HG03575 (cell line): Measurements from ENCODE around the gene APP.
"Not testable (repeated sequence)": the region's sequence is repeated elsewhere in the genome, so short reads cannot be mapped to it uniquely, and the experiment has no call there.

Experiments
- ATAC-seq: cut with Tn5 transposase; IDR thresholded peaks from one replicate; pipeline ENCODE4 v1.9.1; 2021; ENCODE audit not compliant: unreplicated experiment, insufficient number of reproducible peaks, low FRiP score; ENCODE audit errors: extremely low read depth

Gene APP

GRCh38 chr21:25936776-25937175, 233.8 kb downstream of the APP start:
- no peak for ATAC-seq

DNA sequence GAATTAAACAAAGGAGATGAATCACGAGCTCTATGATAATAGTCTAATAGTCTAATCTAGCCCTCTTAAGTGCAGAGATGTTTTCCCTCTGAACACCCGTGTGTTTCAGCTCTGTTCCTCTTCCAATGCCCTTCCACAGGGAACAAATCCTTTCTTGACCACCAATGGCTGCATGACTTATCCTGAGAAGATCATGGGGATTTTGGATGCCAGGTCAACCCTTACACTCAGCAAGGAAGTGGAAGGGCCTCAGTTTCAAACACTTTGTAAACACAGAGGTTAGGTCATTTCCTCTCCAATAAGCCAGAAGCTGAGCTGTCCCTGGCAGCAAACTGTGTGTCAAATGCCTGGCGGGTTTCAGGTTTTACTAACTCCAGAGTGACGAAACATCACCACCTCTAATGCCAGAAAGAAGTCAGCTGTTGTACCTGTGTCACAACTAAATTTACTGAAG, 235.8 kb downstream of the APP start:
- ATAC-seq: no peak

DNA sequence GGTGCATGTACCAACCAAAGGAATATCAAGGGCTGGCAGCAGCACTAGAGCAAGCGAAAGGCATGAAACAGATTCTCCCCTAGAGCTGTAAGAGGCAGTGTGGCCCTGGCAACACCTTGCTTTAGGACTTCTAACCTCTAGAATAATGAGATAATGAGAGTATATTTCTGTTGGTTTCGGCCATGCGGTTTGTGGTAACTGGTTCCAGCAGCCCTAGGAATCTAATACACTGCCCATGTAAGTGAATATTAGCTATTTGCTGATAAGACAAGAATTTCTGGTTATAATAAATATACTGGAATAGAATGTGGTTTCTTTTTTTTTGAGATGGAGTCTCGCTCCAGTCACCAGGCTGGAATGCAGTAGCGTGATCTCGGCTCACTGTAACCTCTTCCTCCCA, 236.4 kb downstream of the APP start:
- ATAC-seq: no peak

DNA sequence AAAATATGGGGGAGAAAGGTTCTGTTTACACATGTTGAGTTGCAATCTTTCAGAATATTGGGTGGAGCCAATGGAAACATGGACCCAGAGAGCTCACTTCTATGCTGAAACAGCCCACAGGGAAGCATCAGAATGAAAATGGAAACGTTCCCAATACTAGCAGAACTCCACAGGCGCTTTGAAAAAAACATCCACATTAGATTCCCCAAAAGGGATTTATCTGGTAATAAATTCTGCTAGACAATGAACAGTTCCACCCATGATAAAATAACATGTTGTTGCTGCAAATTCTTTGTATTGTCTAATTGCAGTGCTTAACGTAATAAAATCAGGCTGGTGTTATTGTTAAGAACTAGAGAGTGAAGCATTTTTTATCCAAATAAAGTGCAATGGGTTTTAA, 238.8 kb downstream of the APP start:
- no peak for ATAC-seq

- ATAC-seq: no peak
Observed at GRCh38 chr21:25929856-25930520, 240.6 kb downstream of the APP start.

- no peak for ATAC-seq
Observed at GRCh38 chr21:25927195-25927880, 243.2 kb downstream of the APP start.

DNA sequence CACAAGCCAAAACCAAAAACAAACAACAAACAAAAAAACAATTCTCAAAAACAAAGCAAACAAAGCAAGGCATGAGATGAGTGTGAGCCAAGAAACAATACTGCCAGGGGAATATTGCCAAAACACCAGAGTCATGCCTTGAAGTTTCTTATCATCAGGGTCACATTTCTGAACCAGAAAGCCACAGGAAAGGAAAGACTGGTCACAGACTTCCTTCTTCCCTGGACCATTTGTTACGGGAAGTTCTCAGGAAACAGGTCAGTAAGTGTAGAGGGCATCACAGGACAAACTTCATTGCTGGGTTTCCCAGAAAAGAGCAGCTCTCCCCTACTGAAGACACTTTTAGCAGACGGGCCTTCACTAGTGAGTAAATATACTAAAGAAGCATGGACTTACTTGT, 244.6 kb downstream of the APP start:
- no peak for ATAC-seq

- no peak for ATAC-seq
Observed at GRCh38 chr21:25925064-25925800, 245.3 kb downstream of the APP start.

DNA sequence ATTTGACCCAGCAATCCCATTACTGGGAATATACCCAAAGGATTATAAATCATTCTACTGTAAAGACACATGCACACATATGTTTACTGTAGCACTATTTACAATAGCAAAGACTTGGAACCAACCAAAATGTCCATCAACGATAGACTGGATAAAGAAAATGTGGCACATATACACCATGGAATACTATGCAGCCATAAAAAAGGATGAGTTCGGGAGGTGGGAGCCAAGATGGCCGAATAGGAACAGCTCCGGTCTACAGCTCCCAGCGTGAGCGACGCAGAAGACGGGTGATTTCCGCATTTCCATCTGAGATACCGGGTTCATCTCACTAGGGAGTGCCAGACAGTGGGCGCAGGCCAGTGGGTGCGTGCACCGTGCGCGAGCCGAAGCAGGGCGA, 252.4 kb downstream of the APP start:
- ATAC-seq: not testable (repeated sequence)

- ATAC-seq: no peak
Observed at GRCh38 chr21:25916226-25916625, 254.3 kb downstream of the APP start.

- ATAC-seq: no peak
Observed at GRCh38 chr21:25913479-25913878, 257.1 kb downstream of the APP start.

DNA sequence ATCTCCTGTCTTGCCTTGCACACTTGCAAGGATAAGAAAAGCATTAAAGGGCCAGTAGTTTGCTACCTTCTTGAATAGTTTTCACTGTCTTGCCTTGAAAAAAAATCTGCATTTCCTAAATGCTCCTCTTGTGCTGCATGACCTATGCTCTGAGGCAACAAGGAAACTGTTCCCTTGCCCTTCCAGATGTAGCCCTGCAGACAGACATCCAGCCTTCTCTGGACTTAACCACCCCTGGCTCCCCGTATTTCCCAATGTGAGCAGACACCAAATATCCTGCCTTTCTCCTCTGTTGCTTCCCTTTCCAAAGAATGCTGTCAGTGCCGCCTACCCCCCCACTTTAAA, 258.2 kb downstream of the APP start:
- ATAC-seq: no peak

- no peak for ATAC-seq
Observed at GRCh38 chr21:25911730-25912401, 258.7 kb downstream of the APP start.

- no peak for ATAC-seq
Observed at GRCh38 chr21:25910809-25911208, 259.8 kb downstream of the APP start.

- ATAC-seq: no peak
Observed at GRCh38 chr21:25909341-25909740, 261.2 kb downstream of the APP start.

DNA sequence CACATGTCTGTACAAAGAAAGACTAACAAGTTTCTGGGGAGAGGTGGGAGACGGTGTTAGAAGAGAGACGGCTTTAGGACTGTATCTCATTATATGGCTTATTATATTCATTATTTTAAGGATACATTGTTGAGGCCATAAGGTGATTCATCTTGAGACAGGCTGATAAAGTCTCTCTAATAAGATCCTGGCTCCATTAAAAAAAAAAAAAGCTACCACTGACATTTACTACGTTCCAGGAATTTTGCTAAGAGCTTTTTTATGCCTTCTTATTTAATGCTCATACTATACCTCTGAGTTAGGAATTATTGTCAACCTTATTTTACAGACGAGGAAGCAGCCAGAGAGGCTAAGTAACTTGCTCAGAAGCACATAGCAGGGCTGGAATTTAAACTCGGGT, 262.1 kb downstream of the APP start:
- no peak for ATAC-seq

GRCh38 chr21:25907573-25908275, 262.8 kb downstream of the APP start:
- no peak for ATAC-seq

GRCh38 chr21:25906587-25906986, 264.0 kb downstream of the APP start:
- ATAC-seq: no peak

GRCh38 chr21:25905126-25905525, 265.4 kb downstream of the APP start:
- no peak for ATAC-seq
